NCI-H187 treated with DMSO at 0.1 percent for 48 hours (cell line): ENCODE results near the gene MICAL1.
"Not testable (repeated sequence)": the region's sequence is repeated elsewhere in the genome, so short reads cannot be mapped to it uniquely, and the experiment has no call there.

ENCODE experiments used
- DNase-seq: peaks from one replicate; lab custom pipeline; 2025; lab: John Stamatoyannopoulos, UW

The MICAL1 gene

DNA sequence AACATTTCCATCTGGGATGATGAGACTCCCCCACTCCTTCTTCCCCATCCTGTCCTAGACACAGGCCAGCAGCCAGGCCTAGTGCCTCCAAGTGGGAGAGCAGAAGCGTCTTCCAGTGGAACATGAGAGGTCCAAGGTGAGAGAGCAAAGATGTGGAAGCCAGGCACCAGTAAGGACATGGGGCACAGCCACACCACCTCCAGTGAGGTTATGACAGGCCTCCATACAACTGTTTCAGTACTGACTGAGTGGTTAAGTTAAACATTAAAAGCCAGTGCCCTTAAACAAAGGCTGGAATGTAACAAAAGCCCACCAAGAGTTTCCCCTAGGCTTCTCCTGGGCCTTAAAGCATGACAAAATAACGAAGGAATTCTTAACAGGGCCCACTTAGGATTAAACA lies 22.2 kb upstream of the MICAL1 start:
- no peak for DNase-seq

DNA sequence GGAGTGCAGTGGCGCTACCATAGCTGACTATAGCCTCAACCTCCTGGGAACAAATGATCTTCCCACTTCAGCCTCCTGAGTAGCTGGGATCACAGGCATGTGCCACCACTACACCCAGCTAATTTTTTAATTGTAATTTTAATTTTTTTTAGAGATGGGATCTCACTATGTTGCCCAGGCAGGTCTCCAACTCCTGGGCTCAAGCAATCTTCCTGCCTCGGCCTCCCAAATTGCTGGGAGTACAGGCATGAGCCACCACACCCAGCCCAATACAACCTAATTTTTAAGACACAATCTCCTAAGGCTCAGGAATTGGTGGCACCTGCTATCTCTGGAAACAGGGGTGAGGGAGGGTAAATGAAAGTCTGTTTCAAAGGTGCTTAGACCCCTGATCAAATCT lies 21.6 kb upstream of the MICAL1 start:
- no peak for DNase-seq

DNA sequence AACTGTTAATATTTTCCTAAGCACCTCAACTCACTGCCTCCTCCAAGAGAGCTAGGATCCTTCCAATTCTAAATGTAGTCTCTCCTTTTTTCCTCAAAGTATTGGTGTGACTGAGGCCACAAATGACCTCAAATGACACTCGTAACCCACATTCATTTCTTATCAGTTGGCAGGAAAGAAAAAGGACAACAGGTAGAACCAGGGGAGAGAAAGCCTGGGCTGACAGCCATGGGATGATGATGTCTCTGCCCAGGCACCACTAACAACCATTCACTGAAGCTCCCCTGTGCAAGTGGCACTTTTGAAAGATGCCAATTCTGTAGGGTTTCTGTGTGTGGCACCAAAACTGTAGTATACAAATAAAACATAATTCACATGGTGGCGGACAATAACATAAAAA lies 20.1 kb upstream of the MICAL1 start:
- DNase-seq, result no peak

- no peak for DNase-seq
Observed at GRCh38 chr6:109474995-109475394, 19.4 kb upstream of the MICAL1 start.

GRCh38 chr6:109473120-109473519 lies 17.5 kb upstream of the MICAL1 start:
- DNase-seq, result no peak

DNA sequence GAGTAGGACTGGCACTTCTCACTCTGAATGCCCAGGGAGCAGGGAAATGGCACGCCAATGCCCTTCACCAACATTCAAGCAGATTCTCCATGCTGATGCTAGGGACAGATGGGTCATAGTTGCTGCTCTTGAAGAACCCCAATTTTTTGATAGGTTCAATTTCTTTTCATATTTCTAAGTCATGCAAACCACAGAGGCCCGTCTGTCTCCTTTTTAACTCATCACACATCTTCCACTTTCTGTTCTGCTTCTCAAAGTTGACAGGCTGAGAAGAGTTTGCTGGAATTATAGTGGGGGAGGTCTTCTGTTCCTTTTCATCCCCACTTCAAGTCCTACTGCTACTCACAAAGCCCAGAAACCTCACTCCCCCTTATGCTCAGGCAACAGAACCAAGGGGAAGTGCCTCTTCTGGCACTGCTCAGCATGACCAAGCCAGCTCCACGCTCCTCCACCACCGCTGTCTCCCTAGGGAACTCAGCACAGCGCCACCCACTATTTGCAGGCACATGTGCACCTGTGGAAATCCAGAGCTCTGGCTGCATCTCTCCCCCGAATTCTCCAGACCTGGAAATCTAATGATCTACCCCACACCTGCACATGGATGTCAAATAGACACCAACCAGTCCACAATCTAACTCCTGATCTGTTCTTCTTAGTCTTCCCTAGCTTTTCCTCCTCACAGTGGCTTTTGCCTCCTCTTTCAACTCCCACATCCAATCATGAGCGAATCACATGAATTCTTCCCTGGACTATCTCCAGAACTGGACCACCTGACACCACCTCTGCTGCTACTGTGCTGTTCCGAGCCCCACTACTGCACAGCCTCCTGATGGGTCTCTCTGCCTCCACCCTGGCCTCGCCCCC lies 16.8 kb upstream of the MICAL1 start:
- no peak for DNase-seq

GRCh38 chr6:109471105-109471810 lies 15.7 kb upstream of the MICAL1 start:
- DNase-seq, result no peak

GRCh38 chr6:109469591-109470189 lies 14.1 kb upstream of the MICAL1 start:
- DNase-seq, result no peak

DNA sequence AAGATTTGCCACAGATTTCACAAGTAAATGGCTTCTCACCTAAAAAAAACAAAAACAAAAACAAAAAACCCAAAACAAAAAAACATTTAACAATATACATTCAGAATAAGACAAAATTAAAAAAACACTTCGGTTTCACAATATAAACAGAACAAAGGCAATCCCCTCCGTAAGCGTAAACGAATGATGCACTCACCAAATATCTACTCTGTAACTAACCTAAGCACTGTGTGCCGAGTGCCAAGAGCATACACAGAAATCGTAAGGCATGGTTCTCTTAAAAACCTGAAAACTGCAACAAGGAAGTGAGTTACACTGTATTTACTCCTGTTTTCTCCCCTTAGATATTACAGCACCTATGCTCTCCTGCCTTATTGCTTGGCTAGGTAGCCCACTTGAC lies 12.1 kb upstream of the MICAL1 start:
- no peak for DNase-seq

GRCh38 chr6:109466212-109466923 lies 10.8 kb upstream of the MICAL1 start:
- DNase-seq, result no peak

DNA sequence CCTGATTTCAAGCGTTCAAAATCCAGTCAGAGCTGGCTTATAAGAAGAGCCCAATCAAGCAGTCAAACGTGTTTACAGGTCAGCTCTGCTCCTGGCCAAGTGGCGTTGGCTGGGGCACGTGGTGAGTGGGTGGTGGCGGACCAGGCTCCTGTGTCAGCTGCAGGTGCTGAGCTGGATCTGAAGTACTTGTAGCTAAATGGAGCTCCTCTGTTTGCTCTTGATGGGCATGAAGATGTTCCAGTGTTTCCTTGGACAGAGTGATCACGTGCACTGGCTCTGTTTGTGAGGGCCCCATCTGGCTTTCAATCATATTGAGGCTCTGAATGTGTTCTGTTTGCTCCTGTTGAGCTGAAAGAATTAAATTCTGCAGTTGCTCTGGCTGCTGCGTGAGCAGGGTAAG lies 10.2 kb upstream of the MICAL1 start:
- DNase-seq, result peak; percentile 96

- no peak for DNase-seq
Observed at GRCh38 chr6:109461733-109462526, 6.4 kb upstream of the MICAL1 start.

- DNase-seq, result not testable (repeated sequence)
Observed at GRCh38 chr6:109461205-109461604, 5.6 kb upstream of the MICAL1 start.

DNA sequence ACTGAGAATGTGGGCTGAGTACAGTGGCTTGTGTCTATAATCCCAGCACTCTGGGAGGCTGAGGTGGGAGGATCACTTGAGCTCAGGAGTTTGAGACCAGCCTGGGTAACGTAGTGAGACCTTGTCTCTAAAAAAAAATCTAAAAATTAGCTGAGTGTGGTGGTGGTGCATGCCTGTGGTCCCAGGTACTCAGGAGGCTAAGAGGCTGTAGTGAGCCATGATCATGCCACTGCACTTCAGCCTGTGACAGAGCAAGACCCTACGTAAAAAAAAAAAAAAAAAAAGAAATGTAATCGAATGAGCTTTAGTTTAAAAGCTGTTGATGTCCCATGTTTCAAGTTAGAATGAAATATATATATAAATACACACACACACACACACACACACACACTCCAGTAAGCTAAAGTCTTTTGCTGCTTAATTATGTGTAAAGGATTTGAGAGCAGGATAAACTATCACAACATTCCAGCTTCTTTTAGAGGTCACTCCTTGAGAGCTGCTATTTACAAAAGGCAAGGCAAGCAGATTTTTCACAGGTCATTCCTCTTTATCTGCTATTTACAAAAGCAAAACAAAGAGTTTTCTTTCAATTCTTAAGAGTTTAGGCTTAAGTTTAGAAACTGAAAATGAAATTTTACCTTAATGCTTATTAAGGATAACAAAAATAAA lies 4.7 kb upstream of the MICAL1 start:
- no peak for DNase-seq

- DNase-seq, result no peak
Observed at GRCh38 chr6:109458774-109459531, 3.4 kb upstream of the MICAL1 start.

DNA sequence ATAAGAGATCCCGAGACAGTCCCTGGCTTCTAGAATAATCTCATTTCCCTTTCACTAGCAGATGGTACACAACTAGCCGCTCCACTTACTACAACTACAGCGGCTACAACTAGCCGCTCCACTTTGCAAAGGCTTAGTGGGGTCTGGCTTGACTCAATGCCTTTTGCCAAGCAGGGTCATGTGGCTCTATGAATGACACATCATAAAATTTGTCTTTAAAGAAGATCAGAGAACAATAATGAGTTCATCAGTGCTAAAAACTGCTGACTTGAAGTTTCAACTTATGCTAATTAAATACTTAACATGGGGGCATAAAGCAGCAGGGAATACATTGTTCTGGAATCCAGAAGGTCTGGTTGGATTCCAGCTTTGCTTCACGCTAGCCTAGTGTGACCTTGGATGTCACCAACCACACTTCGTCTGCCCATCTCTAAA lies 2.0 kb upstream of the MICAL1 start:
- no peak for DNase-seq

DNA sequence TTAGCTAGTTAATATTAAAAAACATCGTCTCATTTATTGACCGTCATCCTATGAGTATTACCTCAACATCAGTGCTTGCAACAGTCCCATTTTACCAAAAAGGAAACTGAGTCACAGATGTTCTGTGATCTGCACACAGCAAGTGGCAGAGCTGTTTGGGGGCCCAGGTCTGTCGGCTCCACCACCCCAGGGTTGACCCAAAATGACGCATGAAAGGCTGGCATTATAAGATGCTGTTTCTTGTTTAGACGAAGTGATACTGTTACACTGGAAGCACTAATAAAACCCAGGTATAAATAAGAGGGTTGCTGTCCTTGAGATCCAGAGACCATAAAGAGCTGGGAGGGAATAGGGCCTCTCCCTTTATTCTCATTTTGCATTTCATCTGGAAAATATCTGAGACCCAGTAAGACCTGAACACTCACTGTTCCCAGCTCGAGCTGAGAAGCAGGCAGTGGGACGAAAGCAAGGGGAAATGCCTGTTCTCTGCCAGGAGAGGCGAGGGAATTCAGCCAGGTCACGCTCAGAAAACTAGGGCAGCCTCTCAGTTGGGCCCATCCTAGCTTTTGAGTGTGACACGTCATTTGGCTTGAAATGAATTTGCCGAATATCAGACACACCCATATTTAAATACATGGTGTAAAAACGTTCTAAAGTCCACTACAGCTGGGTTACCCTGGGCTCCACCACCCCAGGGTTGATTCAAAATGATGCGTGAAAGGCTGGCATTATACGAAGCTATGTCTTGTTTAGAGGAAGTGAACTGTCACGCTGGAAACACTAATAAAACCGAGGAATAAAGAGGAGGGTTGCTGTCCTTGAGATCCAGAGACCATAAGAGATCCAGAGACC lies 1.4 kb upstream of the MICAL1 start:
- no peak for DNase-seq

GRCh38 chr6:109456111-109456583 lies 575 bp upstream of the MICAL1 start:
- DNase-seq, result no peak
